Ishikawa (cell line): Measurements from ENCODE around the gene CD151.

Experiments
- EGR1 ChIP-seq: IDR thresholded peaks from 2 replicates; pipeline ENCODE4 v1.6.1; 2012
- EP300 ChIP-seq: IDR thresholded peaks from 2 replicates; pipeline ENCODE4 v1.6.1; 2012; ENCODE audit warnings: borderline replicate concordance
- NFIC ChIP-seq: IDR thresholded peaks from 2 replicates; pipeline ENCODE4 v1.6.1; 2012
- YY1 ChIP-seq: IDR thresholded peaks from 2 replicates; pipeline ENCODE4 v1.6.1; 2012; ENCODE audit warnings: low read depth
- ZBTB7A ChIP-seq: IDR thresholded peaks from 2 replicates; pipeline ENCODE4 v1.6.1; 2012; ENCODE audit warnings: low read depth

GRCh38 chr11:839280-839623 lies 6.5 kb downstream of the CD151 start:
- TF ChIP-seq ZBTB7A, result no peak
- no peak for TF ChIP-seq YY1
- TF ChIP-seq NFIC, result no peak
- TF ChIP-seq EGR1, result no peak
- TF ChIP-seq EP300, result no peak
